Endothelial cell of umbilical vein (primary cell): ENCODE measurements around the gene ANHX. TPM values are rescaled to one million over a fixed set of nuclear protein-coding genes. Genes with fewer than 3 reads are reported as not detected.
"Not testable (repeated sequence)": the region's sequence is repeated elsewhere in the genome, so short reads cannot be mapped to it uniquely, and the experiment has no call there.

ENCODE experiments used
- BruUV-seq: library from RNA; stranded (reverse); fragments of 400-500 nt; replicated peaks from 2 replicates; lab custom pipeline; 2021; lab: Mats Ljungman, UMichigan
- CTCF ChIA-PET: fragments of 300-600, 350-600 bp; sonication (Branson Sonifier 250); formaldehyde crosslinking; loops from one replicate; lab custom pipeline; 2021; ENCODE audit warnings: antibody characterized with exemption, inconsistent platforms; lab: Charles Lee
- POLR2A ChIA-PET: fragments of 300-600, 350-600 bp; sonication (Branson Sonifier 250); formaldehyde crosslinking; loops from one replicate; lab custom pipeline; 2021; ENCODE audit warnings: antibody characterized with exemption, inconsistent platforms; lab: Charles Lee
- DNase-seq: peaks from one replicate; pipeline ENCODE4 v3.0.0-alpha.2; 2011; ENCODE audit warnings: low read depth, low spot score
- FAIRE-seq: peaks from 2 replicates; lab custom pipeline; 2011; peaks lifted over from hg19 to GRCh38; lab: Jason Lieb, UNC
- H2AFZ ChIP-seq: 2 replicates; pipeline ENCODE4 v1.6.0; 2012; ENCODE audit warnings: low read depth, low read length, control low read depth, inconsistent platforms
- H3K27ac ChIP-seq: 2 replicates; pipeline ENCODE4 v1.5.1; 2011; ENCODE audit warnings: low read depth, mild to moderate bottlenecking, control low read depth, low read length, moderate library complexity; ENCODE audit not compliant: insufficient read depth
- H3K27me3 ChIP-seq, 2 experiments: 2 replicates each; pipeline versions ENCODE4 v1.6.0 to v1.6.1; 2011; ENCODE audit warnings: low read length in 2 of 2, mixed read lengths in 1 of 2; ENCODE audit not compliant: control insufficient read depth in 2 of 2, insufficient read depth in 2 of 2
- H3K36me3 ChIP-seq, 2 experiments: 2 replicates in 1 of 2; 3 replicates in 1 of 2; pipeline ENCODE4 v1.5.1; 2011; ENCODE audit warnings: low read length in 2 of 2, mild to moderate bottlenecking in 1 of 2, moderate library complexity in 1 of 2; ENCODE audit not compliant: control insufficient read depth in 2 of 2, insufficient read depth in 2 of 2; ENCODE audit errors: extremely low read depth in 1 of 2
- H3K4me1 ChIP-seq: 3 replicates; pipeline ENCODE4 v1.5.1; 2011; ENCODE audit warnings: mild to moderate bottlenecking, low read length; ENCODE audit not compliant: control insufficient read depth, insufficient read depth; ENCODE audit errors: extremely low read depth
- H3K4me2 ChIP-seq: 2 replicates; pipeline ENCODE4 v1.6.1; 2011; ENCODE audit warnings: low read length, control low read depth, mixed read lengths; ENCODE audit not compliant: insufficient read depth
- H3K4me3 ChIP-seq, 3 experiments: fragments of 200-600 bp in 1 of 3; sonication (generic), shearing (Covaris generic) in 1 of 3; replicated peaks in 1 of 3; 2 replicates each; pipeline ENCODE4 v1.5.1; 2011 to 2016; ENCODE audit warnings: control low read depth in 3 of 3, low read length in 3 of 3, mild to moderate bottlenecking in 2 of 3, inconsistent platforms in 1 of 3, low read depth in 1 of 3, moderate library complexity in 1 of 3; ENCODE audit not compliant: insufficient read depth in 1 of 3
- H3K79me2 ChIP-seq: 2 replicates; pipeline ENCODE4 v1.6.0; 2012; ENCODE audit warnings: low read length, inconsistent platforms; ENCODE audit not compliant: control insufficient read depth, insufficient read depth
- H3K9ac ChIP-seq: replicated peaks from 2 replicates; pipeline ENCODE3; 2011; ENCODE audit warnings: low read length, control low read depth; ENCODE audit not compliant: insufficient read depth; ENCODE audit errors: extremely low read depth
- H3K9me1 ChIP-seq: replicated peaks from 3 replicates; pipeline ENCODE4 v1.6.0; 2011; ENCODE audit warnings: mild to moderate bottlenecking, low read length; ENCODE audit not compliant: control insufficient read depth, insufficient read depth; ENCODE audit errors: extremely low read depth
- H3K9me3 ChIP-seq: replicated peaks from 2 replicates; pipeline ENCODE4 v1.5.1; 2012; ENCODE audit warnings: low read length, inconsistent platforms; ENCODE audit not compliant: control insufficient read depth, insufficient read depth
- H4K20me1 ChIP-seq: replicated peaks from 2 replicates; pipeline ENCODE3; 2011; ENCODE audit warnings: mild to moderate bottlenecking, low read length; ENCODE audit not compliant: control insufficient read depth, insufficient read depth; ENCODE audit errors: extremely low read depth
- EZH2 ChIP-seq: IDR thresholded peaks from 2 replicates; pipeline ENCODE4 v1.6.1; 2012; ENCODE audit warnings: borderline replicate concordance, low read depth, mild to moderate bottlenecking, moderate library complexity, low read length, inconsistent platforms; ENCODE audit not compliant: severe bottlenecking
- POLR2AphosphoS5 ChIP-seq: IDR thresholded peaks from 2 replicates; pipeline ENCODE4 v1.6.1; 2012; ENCODE audit warnings: low read depth, mild to moderate bottlenecking, control low read depth, low read length, moderate library complexity; ENCODE audit not compliant: insufficient read depth
- dilution Hi-C: fragments of 300-500 bp; cut with MboI; formaldehyde crosslinking; loops from one replicate; pipeline ENCODE4 v1.15.0; 2019; ENCODE audit warnings: low sequenced_read_pairs; ENCODE audit not compliant: extremely low pct_ligation_motif_present
- intact Hi-C: fragments of 100-400 bp; cut with micrococcal nuclease; formaldehyde crosslinking; loops from one replicate; pipeline ENCODE4 v1.10.0; 2022
- polyA plus RNA-seq, 4 experiments: library from polyadenylated mRNA; depleted of rRNA in 3 of 4; stranded (reverse) in 3 of 4; unstranded in 1 of 4; fragments of >200 nt; gene quantifications; 2 replicates each; pipeline versions ENCODE4 v1.2.1 to v1.2.3, GENCODE V29; 2011 to 2012; ENCODE audit warnings: missing spikeins in 1 of 4
- total RNA-seq: library from RNA; stranded (reverse); gene quantifications from 2 replicates; pipeline ENCODE4 v1.2.3, GENCODE V29; 2021
- TF ChIP-seq, protein P1 (sequence below), 2 donors: IDR thresholded peaks; 1 replicate in 1 of 2; 2 replicates in 1 of 2; pipeline ENCODE4 v1.5.1; 2011; ENCODE audit warnings: low read length in 2 of 2, mild to moderate bottlenecking in 2 of 2, moderate library complexity in 2 of 2, control low read depth in 1 of 2, inconsistent platforms in 1 of 2, low read depth in 1 of 2; ENCODE audit not compliant: insufficient read depth in 1 of 2; ENCODE audit errors: extremely low read depth in 1 of 2

The ANHX gene
- total and polyA plus RNA-seq, 2 donors (not counting 3 experiments of a cell fraction or from before 2014, with no cell fraction given), result not detected

DNA sequence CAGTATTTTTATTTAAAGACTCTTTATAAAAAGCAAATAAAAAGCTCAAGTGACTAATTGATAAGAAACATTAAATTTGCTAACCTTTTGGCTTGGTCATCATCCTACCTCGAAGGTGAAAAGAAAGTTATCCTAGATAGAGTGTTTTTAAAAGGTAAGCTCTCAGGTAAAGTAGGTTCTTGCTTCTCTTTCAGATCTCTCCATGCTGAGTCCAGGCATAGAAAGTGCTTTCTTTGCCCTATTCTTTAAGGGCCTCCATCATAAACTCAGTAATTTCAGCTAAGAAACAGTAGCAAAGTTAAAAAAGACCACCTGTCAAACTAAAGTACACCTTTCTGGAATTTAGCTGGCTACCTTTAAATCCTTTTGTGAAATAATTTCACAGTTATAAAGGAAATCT lies 20.6 kb upstream of the ANHX start:
- H2AFZ ChIP-seq, result no peak overlapping the region
- H3K27me3 ChIP-seq, result no peaks in the 10 kb centered on the region
- DNase-seq (no peak), FAIRE-seq (no peak)
- H3K9ac ChIP-seq, result no peak overlapping the region
- no peaks in the 10 kb centered on the region for H3K9me1 ChIP-seq
- no peaks in the 10 kb centered on the region for H3K36me3 ChIP-seq
- intact Hi-C loops, result no loop called here
- no peaks in the 10 kb centered on the region for H3K9me3 ChIP-seq
- no peaks in the 10 kb centered on the region for H3K4me1 ChIP-seq
- no peak overlapping the region for H3K27ac ChIP-seq
- no TSS peak for BruUV-seq
- TF ChIP-seq, protein P1, sequence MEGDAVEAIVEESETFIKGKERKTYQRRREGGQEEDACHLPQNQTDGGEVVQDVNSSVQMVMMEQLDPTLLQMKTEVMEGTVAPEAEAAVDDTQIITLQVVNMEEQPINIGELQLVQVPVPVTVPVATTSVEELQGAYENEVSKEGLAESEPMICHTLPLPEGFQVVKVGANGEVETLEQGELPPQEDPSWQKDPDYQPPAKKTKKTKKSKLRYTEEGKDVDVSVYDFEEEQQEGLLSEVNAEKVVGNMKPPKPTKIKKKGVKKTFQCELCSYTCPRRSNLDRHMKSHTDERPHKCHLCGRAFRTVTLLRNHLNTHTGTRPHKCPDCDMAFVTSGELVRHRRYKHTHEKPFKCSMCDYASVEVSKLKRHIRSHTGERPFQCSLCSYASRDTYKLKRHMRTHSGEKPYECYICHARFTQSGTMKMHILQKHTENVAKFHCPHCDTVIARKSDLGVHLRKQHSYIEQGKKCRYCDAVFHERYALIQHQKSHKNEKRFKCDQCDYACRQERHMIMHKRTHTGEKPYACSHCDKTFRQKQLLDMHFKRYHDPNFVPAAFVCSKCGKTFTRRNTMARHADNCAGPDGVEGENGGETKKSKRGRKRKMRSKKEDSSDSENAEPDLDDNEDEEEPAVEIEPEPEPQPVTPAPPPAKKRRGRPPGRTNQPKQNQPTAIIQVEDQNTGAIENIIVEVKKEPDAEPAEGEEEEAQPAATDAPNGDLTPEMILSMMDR (IDR thresholded peaks at IDR 0.05; ENCODE audit: extremely low read depth in 1 of 2, insufficient read depth in 1 of 2, low read depth in 1 of 2, low read length in 2 of 2), result no peak
- TF ChIP-seq POLR2AphosphoS5, result no peak
- no peak for TF ChIP-seq EZH2
- no peak overlapping the region for H3K4me3 ChIP-seq
- dilution Hi-C loops, result no loop called here
- H3K4me2 ChIP-seq, result no peak overlapping the region
- H4K20me1 ChIP-seq, result no peaks in the 10 kb centered on the region
- POLR2A ChIA-PET, result no interaction called here
- CTCF ChIA-PET, result no interaction called here
- H3K79me2 ChIP-seq, result no peaks in the 10 kb centered on the region

DNA sequence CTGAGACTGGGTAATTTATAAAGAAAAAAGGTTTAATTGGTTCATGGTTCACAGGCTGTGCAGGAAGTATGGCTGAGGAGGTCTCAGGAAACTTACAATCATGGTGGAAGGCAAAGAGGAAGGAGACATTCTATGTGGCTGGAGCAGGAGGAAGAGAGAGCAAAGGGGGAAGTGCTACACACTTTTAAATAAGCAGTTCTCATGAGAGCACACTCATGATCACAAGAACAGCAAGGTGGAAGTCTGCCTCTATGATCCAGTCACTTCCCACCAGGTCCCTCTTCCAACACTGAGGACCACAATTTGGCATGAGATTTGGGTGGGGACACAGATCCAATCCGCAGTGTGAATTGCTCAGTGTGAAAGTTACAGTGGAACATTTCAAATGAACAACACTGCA lies 20.2 kb upstream of the ANHX start:
- H3K27me3 ChIP-seq, POLR2A ChIA-PET, intact Hi-C loops, H3K9ac ChIP-seq, H2AFZ ChIP-seq, dilution Hi-C loops, CTCF ChIA-PET, H3K36me3 ChIP-seq, H3K9me3 ChIP-seq, H4K20me1 ChIP-seq, DNase-seq, H3K9me1 ChIP-seq, H3K79me2 ChIP-seq, FAIRE-seq, H3K4me2 ChIP-seq, H3K4me1 ChIP-seq, H3K27ac ChIP-seq, BruUV-seq, H3K4me3 ChIP-seq: not testable (repeated sequence)
